HG03442 (cell line): Measurements from ENCODE around the gene USHBP1.

Experiments used
- ATAC-seq: cut with Tn5 transposase; IDR thresholded peaks from one replicate; pipeline ENCODE4 v1.9.1; 2021; ENCODE audit warnings: mild to moderate bottlenecking, moderate library complexity; ENCODE audit not compliant: unreplicated experiment

The USHBP1 gene

GRCh38 chr19:17263712-17264640, 569 bp downstream of the USHBP1 start:
- no peak for ATAC-seq

DNA sequence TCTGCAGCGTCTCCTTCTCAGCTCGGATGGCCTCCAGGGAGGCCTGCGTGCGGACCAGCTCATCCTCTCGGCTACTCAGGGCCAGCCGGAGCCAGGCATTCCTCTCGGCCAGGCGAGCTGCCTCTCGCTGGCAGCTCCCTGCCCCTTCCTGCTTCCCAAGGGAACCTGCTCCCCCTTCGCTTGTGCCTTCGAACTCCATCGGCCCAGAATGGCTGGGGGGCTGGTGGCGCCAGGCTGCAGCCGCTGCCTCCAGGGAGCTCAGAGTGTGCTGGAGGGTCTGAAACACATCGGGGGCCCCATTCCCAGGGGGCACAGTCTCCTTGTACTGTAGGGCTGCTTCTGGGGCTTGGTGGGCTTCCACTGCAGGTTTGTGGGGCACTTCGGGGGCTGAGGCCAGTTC, 2.0 kb downstream of the USHBP1 start:
- no peak for ATAC-seq

DNA sequence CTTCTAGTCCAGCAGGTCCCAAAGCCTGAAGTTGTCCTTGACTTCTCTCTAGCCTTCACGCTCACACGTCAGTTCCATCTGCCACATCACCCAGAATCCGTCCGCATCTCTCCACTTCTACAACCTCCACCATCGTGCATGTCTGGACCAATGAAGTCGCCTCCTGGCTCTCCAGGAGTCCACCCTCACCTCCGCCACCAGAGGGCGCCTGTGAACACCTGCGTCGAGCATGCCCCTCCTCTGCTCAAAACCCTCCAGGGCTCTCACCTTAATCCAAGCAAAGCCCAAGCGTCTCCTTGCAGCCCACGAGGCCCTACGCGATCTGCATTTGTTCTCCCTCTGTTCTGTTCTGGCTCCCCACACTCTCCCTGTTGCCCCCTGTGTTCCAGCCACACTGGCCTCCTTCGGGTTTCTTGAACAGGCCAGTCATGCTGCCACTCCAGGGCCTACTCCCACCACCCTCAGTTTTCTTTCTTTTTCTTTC, 3.7 kb downstream of the USHBP1 start:
- peak; percentile 66 for ATAC-seq

DNA sequence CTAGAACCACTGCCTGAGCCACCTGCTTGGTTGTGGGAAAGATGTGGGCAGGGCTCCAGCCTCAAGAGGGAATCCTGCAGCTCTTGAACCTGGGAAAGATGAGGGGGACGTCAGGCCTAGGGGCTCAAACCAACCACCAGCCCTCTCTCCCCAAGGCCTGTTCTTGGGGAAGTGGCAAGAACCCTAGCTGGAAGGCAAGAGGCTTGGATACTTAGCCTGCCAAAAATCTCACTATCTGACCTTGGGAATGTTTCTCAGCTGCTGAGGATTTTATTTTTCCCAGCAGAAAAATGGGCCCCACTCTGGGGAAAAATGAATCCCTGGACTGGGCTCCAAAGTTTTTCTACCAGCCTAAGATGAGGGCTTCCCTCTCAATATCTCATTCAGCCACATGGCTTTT, 4.6 kb downstream of the USHBP1 start:
- ATAC-seq = no peak

- ATAC-seq = no peak
Measured at GRCh38 chr19:17259118-17259780, 5.3 kb downstream of the USHBP1 start.

- ATAC-seq = no peak
Measured at GRCh38 chr19:17256130-17256529, 8.4 kb downstream of the USHBP1 start.

DNA sequence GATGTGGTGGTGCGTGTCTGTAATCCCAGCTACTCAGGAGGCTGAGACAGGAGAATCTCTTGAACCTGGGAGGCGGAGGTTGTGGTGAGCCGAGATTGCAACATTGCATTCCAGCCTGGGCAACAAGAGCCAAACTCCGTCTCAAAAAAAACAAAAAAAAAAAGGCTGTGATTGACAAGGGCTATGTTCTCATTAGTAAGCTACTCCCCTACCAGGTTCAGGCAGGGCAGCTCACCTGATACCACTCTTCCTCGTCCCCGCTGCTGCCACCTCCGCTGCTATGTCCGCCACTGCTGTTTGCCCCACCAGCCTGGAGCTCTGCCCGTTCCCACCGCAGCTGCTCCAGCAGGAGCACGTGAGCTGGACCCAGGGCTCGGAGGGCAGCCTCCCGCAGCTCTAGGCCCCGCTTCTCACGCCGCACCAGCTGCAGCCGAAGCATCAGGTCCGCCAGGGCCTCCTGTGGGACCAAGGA, 9.4 kb downstream of the USHBP1 start:
- no peak for ATAC-seq

DNA sequence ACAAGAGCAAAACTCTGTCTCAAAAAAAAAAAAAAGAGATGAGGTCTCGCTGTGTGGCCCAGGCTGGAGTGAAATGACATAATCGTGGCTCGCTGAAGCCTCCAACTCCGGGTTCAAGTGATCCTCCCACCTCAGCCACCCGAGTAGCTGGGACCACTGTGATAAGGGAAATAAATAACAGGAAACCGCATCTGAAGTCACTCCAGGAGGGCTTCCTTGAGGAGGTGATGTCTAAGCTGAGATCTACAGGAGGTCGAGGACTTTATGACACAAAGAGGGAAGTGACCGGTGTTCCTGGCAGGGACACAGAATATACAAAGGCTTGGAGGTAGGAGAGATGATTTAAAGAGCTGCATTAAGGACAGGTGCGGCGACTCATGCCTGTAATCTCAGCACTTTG, 9.9 kb downstream of the USHBP1 start:
- no peak for ATAC-seq

DNA sequence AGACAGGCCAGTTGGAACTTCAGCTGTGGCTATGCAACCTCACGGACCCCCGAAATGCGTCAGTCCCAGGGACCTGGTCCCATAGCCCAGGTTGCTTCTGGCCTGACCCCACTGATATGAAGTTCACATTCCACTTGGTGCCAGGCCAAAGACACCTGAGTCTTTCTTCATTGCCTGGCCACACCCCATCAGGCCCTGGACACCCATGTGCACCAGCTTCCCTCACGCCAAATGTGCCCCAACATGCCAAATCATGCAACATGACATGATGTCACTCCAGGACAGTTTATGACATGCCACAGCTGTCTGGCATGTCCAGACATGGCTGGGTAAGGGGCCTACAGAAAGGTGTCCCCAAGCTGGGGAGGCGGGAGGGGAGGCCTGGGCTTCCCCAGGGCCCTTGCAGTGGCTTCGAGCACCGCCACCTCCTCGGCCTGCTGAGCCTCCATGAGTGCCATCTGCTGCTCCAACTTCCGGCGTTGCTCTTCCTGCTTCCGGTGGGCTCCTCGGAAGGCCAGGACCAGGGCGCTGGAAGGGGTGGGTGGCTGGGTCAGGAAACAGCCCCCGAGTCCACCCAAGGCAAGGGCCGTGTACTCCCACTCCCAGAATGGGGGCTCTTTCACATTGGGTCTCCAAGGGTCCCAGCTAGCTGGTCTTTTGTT, 14.5 kb downstream of the USHBP1 start:
- no peak for ATAC-seq

GRCh38 chr19:17248011-17248776, 16.4 kb downstream of the USHBP1 start:
- no peak for ATAC-seq

DNA sequence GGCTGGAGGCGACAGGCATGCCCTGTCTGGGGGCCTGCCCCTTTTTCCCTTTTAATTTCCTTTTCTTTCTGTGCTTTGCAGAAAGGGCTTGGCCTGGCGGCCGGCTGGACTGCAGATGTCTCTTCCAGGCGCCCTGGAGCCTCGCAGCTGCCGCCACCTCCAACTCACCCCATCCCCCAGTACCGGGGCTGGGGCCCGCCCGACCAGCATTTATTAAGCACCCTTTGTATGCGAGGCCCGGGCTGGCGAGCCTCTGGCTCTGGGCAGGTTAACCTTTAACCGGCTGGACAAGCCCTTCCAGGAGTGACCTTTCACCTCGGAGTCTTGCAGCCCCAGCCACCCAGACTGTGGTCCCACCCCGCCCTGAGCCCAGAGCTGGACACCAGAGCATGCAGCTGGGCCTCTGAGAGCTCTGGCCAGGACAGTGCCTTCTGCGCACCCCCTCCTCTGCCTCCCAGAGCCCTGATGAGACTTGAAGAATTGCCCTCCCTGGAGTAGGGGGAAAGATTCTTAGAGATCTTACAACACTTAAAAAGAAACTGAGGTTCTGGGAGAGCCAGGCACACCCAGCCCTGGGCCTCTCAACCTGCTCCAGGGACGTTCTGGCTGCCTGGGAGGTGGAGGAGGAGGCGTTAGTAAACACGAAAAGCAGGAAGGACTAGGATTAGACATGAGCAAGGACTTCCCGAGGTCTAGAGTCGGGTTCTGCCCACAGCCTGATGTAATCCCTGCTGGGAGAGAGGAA, 17.7 kb downstream of the USHBP1 start:
- no peak for ATAC-seq

GRCh38 chr19:17245535-17245984, 19.0 kb downstream of the USHBP1 start, which contains the start of gene NR2F6:
Gene NR2F6, minus strand, starts transcription at chr19:17245919. Its CDS starts 699 bp downstream, at chr19:17245220.
- ATAC-seq = no peak

GRCh38 chr19:17244618-17245534, 19.7 kb downstream of the USHBP1 start:
- ATAC-seq = peak; percentile 17

DNA sequence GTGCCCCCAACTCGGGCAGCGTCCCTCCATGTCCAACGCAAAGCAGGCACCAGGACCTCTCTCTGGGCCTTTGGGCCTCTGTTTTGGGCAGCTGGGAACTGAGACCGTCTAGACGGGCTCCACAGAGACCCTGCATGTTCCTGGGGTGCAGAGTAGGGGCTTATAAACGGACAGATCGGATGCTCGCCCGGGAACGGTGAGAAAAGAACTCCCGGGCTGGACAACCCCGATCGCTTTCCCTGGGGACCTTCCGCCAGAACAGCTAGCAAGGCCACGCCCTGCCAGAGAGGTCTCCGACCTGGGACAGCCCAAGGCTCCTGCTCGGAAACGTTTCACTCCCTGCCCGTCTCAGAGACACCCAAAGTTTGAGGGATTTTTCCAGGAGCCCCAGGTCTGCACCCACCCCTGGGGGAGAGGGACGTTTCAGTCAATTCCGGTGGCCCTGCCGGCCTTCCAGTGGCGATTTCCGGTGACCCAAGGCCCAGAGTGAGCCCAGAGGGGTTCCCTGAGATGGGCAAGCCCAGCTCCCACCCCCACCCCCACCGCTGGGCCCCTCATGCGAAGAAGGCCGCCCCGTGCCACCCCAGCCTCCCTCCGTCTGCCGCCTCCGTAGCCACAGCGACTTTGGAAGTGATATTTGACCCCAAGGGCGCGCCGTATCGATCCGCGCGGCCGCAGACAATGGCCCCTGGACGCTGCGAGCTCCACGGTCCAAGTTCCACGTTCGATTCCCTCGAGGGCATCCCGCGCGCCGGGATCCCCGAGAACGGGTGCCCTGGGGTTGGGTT, 20.5 kb downstream of the USHBP1 start:
- no peak for ATAC-seq

DNA sequence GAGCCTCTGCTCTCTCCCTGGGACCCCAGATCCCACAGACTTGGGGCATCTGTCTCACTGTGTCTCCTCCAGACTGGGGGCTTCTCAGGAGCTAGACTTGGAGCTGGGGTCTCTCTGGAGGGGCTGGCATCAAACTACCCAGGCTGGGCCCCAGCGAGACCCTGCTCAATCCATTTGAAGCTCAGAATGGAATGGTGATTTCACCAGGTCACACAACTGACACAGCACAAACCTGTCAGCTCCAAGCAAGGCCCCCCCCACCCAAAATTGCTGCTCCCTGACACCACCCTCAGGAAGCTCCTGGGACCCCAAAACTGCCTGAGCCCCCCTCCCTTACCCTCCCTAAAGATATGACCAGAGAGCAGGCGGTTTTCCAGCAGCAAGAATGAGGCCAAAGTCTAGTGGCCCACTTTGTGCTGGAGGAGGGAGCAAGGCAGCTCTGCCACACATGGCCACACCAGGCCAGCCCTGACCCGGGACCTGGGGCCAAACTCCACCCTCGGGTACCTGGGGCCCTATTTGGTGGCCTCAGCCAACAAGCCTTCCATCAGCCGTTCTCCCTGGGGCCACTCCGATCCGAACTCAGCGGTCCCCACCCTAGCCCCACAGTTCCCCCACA, 21.2 kb downstream of the USHBP1 start:
- ATAC-seq = no peak

GRCh38 chr19:17242431-17243208, 21.9 kb downstream of the USHBP1 start:
- ATAC-seq = no peak
